ENCODE data around the gene TBX6.
"Not testable (repeated sequence)": the region's sequence is repeated elsewhere in the genome, so short reads cannot be mapped to it uniquely, and the experiment has no call there.

The TBX6 gene

GRCh38 chr16:30091474-30092372 is at the start of gene TBX6:
Gene TBX6, minus strand, starts transcription at chr16:30091924. Its CDS starts 731 bp downstream, at chr16:30091193.
- DNase-seq: peak; percentile 96

DNA sequence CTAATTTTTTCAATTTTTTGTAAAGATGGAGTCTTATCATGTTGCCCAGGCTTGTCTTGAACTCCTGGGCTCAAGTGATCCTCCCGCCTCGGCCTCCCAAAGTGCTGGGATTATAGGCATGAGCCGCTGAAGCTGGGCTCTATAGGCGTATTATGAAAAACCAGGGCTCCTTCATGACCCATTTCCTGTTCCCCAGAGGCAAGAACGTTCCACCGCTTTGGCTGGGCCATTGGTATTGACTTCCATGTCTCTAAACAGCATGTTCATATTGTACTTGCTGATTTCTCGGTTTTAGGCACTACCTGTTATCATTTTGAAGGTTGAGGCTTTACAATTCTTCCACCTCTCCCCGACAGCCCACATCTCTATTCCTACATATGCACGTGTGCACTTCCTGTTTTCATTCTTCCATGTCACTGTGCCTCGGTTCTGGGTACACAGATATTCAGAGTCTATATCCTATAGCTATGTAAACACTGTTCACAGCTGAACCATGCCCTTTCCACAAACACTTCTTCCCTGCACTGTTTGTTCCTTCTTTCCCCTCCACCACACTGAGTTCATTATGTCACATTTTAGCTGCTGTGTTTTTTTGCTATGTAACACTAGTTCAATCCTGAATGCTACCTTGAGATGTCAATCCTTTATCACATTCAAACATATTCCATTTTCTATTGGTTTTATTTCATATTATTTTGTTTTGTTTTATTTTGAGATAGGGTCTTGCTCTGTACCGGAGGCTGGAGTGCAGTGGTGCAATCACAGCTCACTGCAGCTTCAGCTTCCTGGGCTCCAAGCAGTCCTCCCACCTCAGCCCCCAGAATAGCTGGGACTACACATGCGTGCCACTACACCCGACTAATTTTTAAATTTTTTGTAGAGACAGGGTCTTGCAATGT is 48.1 kb upstream of the TBX6 start:
- no peak for DNase-seq

DNA sequence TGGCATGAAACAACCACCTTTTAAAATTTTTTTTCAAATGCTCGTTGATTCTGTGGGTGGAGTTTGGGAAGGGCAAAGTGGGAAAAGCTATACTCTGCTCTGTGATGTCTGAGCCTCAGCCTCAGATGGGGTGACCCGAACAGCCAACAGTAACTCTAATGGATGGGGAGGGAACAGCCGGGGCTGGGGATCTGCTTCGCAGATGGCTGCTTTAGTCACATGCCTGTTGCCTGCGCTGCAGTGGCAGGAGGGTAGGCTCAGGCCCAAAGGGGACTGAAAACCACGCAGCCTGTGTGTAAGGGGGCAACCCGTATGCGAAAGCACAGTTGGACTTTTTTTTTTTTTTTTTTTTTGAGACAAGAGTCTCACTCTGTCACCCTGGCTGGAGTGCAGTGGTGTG is 46.2 kb upstream of the TBX6 start:
- DNase-seq: no peak

- no peak for DNase-seq
Measured at GRCh38 chr16:30136971-30137605, 45.4 kb upstream of the TBX6 start.

GRCh38 chr16:30132591-30132990 is 40.9 kb upstream of the TBX6 start:
- no peak for DNase-seq

DNA sequence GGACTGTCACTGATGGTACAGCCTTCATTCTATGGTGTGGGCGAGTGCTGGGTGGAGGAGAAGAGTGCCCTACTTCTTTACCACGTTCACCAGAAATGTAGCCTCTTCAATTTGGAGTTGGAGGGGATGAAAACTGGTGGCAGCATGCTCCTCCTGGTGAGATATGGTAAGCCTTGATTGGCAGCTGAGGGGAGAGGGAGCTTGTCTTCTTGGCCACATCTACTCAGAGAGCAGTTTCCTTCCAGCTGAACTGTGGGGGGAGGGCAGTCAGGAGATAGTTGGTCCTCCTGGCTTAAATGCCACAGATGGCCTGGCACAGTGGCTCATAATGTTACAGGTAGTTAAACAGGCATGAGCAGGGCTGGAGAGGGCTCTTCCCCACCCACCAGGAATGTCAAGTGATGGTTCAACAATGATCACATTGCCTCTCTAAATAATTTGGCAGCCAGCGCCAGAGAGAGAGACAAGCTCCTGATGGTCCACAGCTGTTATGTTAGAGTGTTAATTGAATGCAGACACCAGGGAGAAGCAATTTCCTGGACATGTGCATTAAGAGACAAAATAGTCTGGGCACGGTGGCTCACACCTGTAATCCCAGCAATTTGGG is 40.2 kb upstream of the TBX6 start:
- DNase-seq: no peak

GRCh38 chr16:30127993-30128392 is 36.3 kb upstream of the TBX6 start:
- no peak for DNase-seq

GRCh38 chr16:30125690-30126089 is 34.0 kb upstream of the TBX6 start:
- not testable (repeated sequence) for DNase-seq

DNA sequence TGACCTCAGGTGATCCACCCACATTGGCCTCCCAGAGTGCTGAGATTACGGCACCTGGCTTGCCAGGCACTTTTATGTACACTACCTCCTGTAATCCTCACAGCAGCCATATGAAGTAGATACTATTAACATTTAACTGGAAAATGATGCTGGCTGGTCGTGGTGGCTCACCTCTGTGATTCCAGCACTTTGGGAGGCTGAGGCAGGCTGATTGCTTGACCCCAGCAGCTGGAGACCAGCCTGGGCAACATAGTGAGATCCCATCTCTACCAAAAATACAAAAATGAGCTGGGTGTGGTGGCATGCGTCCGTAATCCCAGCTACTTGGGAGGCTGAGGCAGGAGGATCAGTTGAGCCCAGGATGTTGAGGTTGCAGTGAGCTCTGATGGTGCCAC is 33.3 kb upstream of the TBX6 start:
- no peak for DNase-seq

GRCh38 chr16:30122604-30123160 is 31.0 kb upstream of the TBX6 start:
- peak; percentile 18 for DNase-seq

- DNase-seq: no peak
Measured at GRCh38 chr16:30121741-30122571, 30.2 kb upstream of the TBX6 start.

DNA sequence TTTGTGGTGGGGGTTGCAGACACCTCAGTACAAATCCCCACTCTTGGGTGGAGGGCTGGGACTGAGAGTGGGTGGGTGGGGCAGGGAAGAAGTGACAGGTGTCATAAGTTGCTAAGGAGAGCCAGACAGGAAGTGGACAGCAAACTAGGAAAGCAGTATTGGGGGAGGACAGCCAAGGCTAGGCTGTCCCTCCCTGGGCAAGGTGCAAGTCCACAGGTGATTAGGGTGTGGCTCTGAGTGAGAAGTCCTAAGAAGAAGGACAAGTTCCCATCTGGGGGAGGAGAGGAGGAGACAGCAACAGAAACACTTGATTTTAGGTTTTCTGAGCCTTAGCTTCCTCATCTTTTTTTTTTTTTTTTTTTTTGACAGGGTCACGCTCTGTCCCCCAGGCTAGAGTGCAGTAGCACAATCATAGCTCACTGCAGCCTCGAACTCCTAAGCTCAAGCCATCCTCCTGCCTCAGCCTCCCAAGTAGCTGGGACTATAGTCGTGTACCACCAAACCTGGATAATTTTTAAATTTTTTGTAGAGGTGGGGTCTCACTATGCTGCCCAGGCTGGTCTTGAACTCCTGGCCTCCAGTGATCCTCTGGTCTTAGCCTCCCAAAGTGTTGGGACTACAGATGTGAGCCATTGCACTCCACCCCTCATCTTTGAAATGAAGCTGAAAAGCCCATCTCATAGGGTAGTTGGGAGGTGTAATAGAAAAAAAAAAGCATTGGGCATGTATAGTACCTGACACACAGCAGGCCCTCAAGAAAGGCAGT is 28.8 kb upstream of the TBX6 start:
- no peak for DNase-seq

DNA sequence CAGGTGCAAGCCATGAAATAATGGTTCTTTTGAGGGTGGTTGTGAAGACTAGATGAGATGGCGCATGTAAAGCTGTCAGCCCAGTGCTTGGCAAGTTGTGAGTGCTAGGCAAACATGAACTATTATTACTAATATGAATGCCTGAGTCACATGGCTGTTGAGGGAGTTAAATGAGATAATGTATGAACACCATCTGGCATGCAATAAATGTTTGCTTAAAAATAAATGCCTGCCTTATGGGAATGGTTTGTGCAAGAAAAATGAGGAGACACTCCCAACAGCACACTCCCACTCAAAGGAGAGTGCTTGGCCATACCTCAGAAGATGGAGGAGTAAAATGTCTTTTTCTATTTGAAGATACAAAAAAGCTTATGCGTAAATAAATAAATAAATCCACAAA is 27.7 kb upstream of the TBX6 start:
- DNase-seq: no peak

DNA sequence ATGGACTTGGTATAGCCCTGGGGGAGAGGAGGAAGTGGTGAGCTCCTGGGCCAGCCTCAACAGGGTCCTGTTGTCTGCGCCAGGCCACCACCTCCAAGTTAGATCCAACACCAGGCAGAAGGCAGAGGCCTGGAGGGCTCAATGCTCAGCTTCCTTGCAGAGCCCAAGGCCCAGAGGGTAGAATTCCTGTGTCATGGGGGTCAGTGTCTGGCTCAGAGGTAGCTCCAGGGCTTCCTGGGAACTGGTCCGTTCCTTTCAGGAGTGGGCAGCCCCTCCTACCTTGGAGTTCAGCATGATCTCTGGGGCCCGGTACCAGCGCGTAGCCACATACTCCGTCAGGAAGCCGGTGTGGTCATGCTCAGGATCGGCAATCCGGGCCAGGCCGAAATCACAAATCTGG is 26.0 kb upstream of the TBX6 start:
- no peak for DNase-seq

- DNase-seq: no peak
Measured at GRCh38 chr16:30116291-30117207, 24.8 kb upstream of the TBX6 start.

DNA sequence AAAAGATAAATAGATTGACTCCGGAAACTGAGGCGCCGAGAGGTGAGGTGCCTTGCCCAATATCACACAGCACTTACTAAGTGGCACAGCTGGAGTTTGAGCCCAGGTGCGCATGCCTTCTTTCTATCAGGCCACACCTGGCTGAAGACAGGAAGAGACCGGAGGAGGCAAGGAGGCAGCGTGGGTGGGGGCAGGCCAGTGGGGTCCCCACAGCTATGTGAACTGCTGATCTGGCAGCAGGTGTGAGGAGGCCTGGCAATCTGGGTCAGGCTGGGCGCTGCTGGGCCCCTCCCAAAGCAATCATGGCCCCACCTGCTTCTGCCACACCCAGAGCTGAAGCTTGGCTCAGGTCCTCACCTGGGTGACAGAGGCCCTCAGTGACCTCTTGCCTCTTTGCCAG is 23.5 kb upstream of the TBX6 start:
- no peak for DNase-seq

DNA sequence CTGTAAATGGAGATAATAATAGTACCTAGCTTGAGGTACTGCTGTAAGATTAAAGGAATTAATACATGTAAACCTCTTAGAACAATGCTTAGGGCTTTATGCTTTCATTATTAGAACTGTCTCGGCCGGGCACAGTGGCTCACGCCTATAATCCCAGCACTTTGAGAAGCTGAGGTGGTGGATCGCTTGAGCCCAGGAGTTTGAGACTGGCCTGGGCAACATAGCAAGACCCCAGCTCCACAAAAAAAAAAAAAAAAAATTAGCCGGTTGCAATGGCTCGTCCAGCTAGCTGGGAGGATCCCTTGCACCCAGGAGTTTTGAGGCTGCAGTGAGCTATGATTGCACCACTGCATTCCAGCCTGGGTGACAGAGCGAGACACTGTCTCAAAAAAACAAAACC is 23.1 kb upstream of the TBX6 start:
- not testable (repeated sequence) for DNase-seq

DNA sequence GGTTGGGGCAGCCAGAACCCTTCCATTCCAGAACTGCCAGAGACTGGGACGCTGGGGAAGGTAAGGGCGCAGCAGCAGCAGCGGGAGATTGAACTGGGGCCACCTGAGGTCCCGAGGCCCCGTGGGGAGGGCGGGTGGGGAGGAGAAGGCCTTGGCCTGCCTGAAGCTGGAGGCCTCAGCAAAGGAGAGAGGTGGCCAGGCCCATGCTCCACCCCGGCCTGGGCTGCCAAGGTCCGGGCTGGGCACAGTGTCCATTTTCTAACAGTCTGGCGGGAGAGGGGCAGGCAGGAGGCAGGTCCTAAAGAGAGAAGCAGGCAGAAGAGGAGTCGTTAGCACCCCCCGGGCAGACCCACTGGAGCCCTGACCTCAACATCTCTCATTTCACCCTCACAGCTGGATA is 22.7 kb upstream of the TBX6 start:
- DNase-seq: no peak

DNA sequence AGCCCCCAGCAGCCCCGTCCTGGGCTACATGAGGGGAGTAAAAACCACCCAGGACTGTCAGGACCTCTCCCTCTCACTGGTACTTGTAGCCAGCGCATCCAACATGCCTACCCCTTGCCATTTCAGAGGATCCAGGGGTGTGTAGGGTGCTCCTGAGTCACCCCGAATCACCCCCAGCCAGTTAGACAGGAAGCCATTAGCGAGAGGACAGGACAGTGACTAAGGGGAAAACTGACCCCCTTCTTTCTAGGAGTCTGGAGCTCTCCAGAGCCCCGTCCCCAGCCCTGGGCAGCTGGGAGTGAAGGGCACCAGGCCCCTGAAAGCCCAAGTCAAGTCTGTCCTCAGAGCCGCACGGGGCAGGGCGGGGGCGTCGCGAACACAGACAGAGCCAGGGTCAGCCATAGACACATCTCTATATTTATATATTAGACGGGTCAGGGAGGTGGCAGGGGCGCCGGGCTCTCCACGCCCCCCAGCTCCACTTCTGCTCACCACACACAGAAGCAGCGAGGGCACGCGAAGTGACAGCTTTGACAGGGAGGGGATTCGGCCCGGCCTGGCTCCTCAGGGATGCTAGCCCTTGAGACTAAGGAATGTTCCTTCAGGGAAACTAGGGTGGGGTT is 22.1 kb upstream of the TBX6 start:
- DNase-seq: no peak
